Bronchial epithelial cell (primary cell): ENCODE results near the gene WDFY3. TPM values are rescaled to one million over a fixed set of nuclear protein-coding genes. Genes with fewer than 3 reads are reported as not detected.

Source experiments
- DNase-seq: peaks from one replicate; pipeline ENCODE4 v3.0.0-alpha.2; 2010; ENCODE audit warnings: low read depth
- FAIRE-seq: peaks from 2 replicates; lab custom pipeline; 2011; peaks lifted over from hg19 to GRCh38; lab: Jason Lieb, UNC
- H3K27me3 ChIP-seq: 2 replicates; pipeline ENCODE4 v1.5.1; 2011; ENCODE audit warnings: low read length; ENCODE audit not compliant: control insufficient read depth, insufficient read depth
- H3K36me3 ChIP-seq: 2 replicates; pipeline ENCODE4 v1.5.1; 2011; ENCODE audit warnings: low read length; ENCODE audit not compliant: control insufficient read depth, insufficient read depth
- H3K4me3 ChIP-seq: 2 replicates; pipeline ENCODE4 v1.5.1; 2011; ENCODE audit warnings: mild to moderate bottlenecking, low read depth, low read length, control low read depth
- CTCF ChIP-seq: IDR thresholded peaks from 2 replicates; pipeline ENCODE4 v1.5.1; 2011; ENCODE audit warnings: mild to moderate bottlenecking, moderate library complexity, low read length, control low read depth, inconsistent platforms; ENCODE audit not compliant: insufficient read depth, severe bottlenecking
- total RNA-seq: library from RNA; depleted of rRNA; stranded (reverse); fragments of >200 nt; gene quantifications from 2 replicates; pipeline ENCODE4 v1.2.1, GENCODE V29; 2014

The WDFY3 gene
- total RNA-seq, 1 donor from 2014 or later, result 33.2 TPM

GRCh38 chr4:84697615-84698201 is 268.8 kb downstream of the WDFY3 start:
- no peak for TF ChIP-seq CTCF
- Histone ChIP-seq H3K4me3 (no peak overlapping the region), H3K27me3 (no peaks in the 10 kb centered on the region), H3K36me3 (peaks cover 16% of the 10 kb centered on the region)
- FAIRE-seq, result no peak
- DNase-seq, result no peak

DNA sequence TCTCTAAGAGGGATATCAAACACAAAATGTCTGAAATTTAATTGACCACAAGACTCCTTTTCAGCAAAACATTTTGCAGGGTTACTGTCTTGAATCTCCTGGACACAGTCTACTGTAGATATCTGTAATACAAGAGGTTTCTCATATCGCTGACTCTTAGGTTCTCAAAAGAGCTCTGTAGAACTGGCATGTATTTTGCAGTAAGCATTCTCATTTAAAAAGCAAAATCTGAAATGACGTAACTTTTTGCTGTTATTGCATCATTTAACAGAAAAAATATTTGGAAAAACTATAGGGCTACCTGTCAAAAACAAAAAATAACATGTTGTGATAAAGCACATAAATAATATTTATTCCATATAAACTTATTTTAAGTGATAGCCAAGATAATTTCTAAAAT is 269.3 kb downstream of the WDFY3 start:
- FAIRE-seq (no peak), DNase-seq (no peak)
- no peak for TF ChIP-seq CTCF
- Histone ChIP-seq H3K27me3 (no peaks in the 10 kb centered on the region), H3K4me3 (no peak overlapping the region), H3K36me3 (peaks cover 14% of the 10 kb centered on the region)

- FAIRE-seq, result no peak
- no peak for TF ChIP-seq CTCF
- H3K36me3 ChIP-seq, result peaks cover 7% of the 10 kb centered on the region
- H3K27me3 ChIP-seq, result no peaks in the 10 kb centered on the region
- peak; percentile 2 for DNase-seq
- H3K4me3 ChIP-seq, result no peak overlapping the region
Observed at GRCh38 chr4:84691800-84692199, 274.7 kb downstream of the WDFY3 start.

DNA sequence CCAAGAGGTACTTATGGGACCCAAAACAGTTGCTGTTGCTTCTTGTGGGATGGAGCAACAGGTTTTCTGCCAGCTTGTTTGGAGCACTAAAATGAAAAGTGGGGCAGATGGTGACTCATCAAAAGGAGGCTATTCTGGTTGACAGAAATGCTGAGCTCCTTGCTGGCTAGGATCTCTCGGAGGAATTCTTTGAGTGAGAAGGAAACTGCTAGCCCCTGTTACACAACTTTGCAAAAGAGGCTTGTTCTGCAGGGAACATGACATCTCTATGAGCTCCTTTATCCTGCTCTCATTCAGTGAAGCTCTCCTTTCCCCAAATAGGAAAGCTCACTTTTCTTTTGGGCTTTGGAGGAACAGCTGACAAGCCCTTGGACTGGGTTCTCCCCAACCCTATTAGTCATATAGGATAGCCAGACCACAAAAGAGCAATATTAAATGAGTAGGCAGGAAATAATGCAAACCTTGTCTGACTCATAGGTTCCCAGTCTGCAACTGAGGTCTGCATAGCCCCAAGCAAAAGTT is 275.3 kb downstream of the WDFY3 start:
- Histone ChIP-seq H3K36me3 (peaks cover 11% of the 10 kb centered on the region), H3K4me3 (no peak overlapping the region), H3K27me3 (no peaks in the 10 kb centered on the region)
- no peak for TF ChIP-seq CTCF
- peak; percentile 96 for DNase-seq
- peak; percentile 58 for FAIRE-seq

DNA sequence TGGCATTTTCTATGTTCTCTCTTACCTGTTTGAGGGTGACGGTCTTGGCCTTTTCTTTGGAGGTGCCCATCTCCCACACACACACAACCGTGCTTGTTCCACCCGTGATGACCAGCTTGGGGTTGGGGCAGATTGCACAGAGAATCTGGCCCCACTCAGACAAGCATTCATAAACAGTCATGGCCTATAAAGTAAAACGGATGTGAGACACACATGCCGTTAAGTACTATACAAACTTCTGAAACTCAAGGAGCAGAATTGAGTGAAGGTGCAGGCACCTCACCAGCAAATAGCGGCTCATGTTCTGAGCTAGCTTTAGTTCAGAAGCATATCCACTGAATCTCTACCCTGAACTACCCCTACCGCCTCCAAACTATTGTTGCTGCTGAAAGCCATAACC is 276.0 kb downstream of the WDFY3 start:
- Histone ChIP-seq H3K27me3 (no peaks in the 10 kb centered on the region), H3K4me3 (no peak overlapping the region), H3K36me3 (peaks cover 11% of the 10 kb centered on the region)
- DNase-seq (no peak), FAIRE-seq (no peak)
- no peak for TF ChIP-seq CTCF

GRCh38 chr4:84689197-84689596 is 277.3 kb downstream of the WDFY3 start:
- Histone ChIP-seq H3K36me3 (peaks cover 11% of the 10 kb centered on the region), H3K4me3 (no peak overlapping the region), H3K27me3 (no peaks in the 10 kb centered on the region)
- no peak for TF ChIP-seq CTCF
- no peak for FAIRE-seq
- DNase-seq, result no peak
